GM19397 (cell line): ENCODE measurements around the gene ADCY9.
A peak's percentile ranks its signal among the peaks of the same experiment; 100 is the strongest.

Source experiments
- ATAC-seq: cut with Tn5 transposase; IDR thresholded peaks from one replicate; pipeline ENCODE4 v1.9.1; 2021; ENCODE audit warnings: mild to moderate bottlenecking, moderate library complexity; ENCODE audit not compliant: unreplicated experiment

ADCY9 gene

GRCh38 chr16:4123616-4124300, 7.5 kb upstream of the ADCY9 start:
- ATAC-seq = no peak

GRCh38 chr16:4120176-4120575, 3.9 kb upstream of the ADCY9 start:
- ATAC-seq = no peak

- ATAC-seq = no peak
Measured at GRCh38 chr16:4117250-4117578, 972 bp upstream of the ADCY9 start.

- ATAC-seq = peak; percentile 20
Measured at GRCh38 chr16:4115949-4116318, 308 bp downstream of the ADCY9 start.

- peak; percentile 29 for ATAC-seq
Measured at GRCh38 chr16:4115209-4115948, 863 bp downstream of the ADCY9 start.

GRCh38 chr16:4114257-4115208, 1.7 kb downstream of the ADCY9 start:
- no peak for ATAC-seq

GRCh38 chr16:4113358-4114256, 2.6 kb downstream of the ADCY9 start:
- no peak for ATAC-seq

- ATAC-seq = no peak
Measured at GRCh38 chr16:4111748-4112696, 4.2 kb downstream of the ADCY9 start.

GRCh38 chr16:4110680-4111079, 5.6 kb downstream of the ADCY9 start:
- no peak for ATAC-seq

GRCh38 chr16:4110065-4110464, 6.2 kb downstream of the ADCY9 start:
- ATAC-seq = no peak

- no peak for ATAC-seq
Measured at GRCh38 chr16:4109250-4109736, 6.9 kb downstream of the ADCY9 start.

GRCh38 chr16:4106516-4106915, 9.7 kb downstream of the ADCY9 start:
- no peak for ATAC-seq

GRCh38 chr16:4105848-4106247, 10.4 kb downstream of the ADCY9 start:
- ATAC-seq = no peak

- ATAC-seq = no peak
Measured at GRCh38 chr16:4103745-4104144, 12.5 kb downstream of the ADCY9 start.

- no peak for ATAC-seq
Measured at GRCh38 chr16:4101421-4102219, 14.6 kb downstream of the ADCY9 start.

- ATAC-seq = no peak
Measured at GRCh38 chr16:4098501-4098900, 17.7 kb downstream of the ADCY9 start.

GRCh38 chr16:4097826-4098240, 18.4 kb downstream of the ADCY9 start:
- ATAC-seq = no peak

GRCh38 chr16:4096509-4096908, 19.7 kb downstream of the ADCY9 start:
- no peak for ATAC-seq
